Measurements from ENCODE around the gene ZBTB33. TPM values are rescaled to one million over a fixed set of nuclear protein-coding genes. Genes with fewer than 3 reads are reported as not detected.

Gene ZBTB33
- total RNA-seq, 1 donor from 2014 or later, result 11.1 TPM

DNA sequence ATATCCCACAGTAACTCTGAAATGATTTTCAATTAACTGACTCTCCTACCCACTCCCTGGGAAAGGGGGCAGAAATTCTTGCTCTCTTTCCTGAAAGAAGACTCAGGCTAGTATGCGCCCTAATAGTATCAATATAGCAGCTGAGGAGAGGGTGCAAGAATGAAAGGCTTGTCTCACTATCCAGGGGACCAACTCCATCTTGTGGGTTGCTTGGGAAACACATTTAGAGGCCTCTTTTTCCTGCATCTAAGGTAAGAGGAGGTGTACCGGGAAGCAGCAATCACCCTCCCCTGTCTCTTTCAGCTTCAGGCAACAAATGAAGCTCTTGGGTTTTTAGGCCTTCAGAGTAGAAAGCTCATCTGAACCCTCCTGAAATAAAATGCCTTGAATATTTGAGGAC lies 49.3 kb downstream of the ZBTB33 start:
- no peak for ATAC-seq
- intact Hi-C loops (cut with DNase I), result no loop called here
- DNase-seq (ENCODE audit: low spot score), result no peak

DNA sequence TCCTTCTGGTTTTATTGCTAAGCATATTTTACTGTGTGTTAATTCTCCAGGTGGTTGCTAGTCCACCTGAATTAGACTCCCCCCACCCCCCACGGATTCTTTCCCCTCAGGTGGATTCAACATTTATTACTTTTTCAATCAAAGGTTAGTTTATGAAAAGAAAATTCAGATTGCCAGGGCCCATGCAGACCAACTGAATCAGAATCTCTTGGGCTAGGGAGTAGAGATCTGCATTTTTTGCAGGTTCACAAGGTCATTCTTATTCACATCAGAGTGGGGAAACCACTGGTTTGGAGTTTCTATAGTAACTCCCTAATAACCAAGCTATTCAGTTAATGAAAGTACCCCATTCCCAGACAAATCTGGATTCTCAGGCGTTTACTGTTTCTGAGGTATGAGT lies 50.9 kb downstream of the ZBTB33 start:
- intact Hi-C loops (cut with DNase I), result no loop called here
- DNase-seq (ENCODE audit: low spot score), result no peak
- no peak for ATAC-seq

DNA sequence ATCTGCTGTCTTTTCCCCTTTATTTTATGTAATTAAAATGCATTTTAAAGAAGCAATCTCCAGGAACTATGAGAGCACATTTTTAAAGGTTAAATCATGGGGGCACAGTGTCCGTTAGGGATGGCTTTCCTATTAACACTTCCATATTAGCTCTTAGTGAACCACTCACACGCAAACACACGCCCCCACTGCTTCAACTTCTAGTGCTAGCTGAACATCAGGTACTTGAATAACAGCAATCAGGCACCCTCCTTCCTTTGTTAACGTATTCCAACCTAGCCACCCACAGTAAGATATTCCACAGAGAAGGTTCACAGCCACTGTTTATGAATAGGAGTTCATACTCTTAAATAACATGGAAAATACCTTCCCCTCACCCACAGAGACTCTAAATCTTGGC lies 51.3 kb downstream of the ZBTB33 start:
- ATAC-seq (no peak), DNase-seq (ENCODE audit: low spot score) (no peak)
- intact Hi-C loops (cut with DNase I), result no loop called here

DNA sequence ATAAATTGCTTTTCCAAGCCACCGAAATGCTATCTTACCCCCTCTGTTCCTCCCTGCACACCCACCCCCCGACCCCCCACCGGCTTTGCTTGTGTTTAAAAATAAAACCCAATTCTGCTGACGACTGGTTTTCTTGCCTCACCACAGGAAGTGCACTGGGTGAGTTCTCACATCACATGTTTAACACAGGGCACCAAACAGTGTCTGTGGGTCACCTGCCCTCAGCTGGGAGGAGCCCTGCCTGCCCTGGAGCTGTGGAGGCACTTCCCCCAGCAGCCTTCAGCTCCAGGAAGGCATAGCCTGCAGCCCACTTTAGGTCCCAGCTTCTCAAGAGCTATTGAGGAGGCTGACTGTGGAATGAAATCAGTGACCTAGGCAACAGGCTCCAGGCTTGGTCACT lies 51.8 kb downstream of the ZBTB33 start:
- intact Hi-C loops (cut with DNase I), result no loop called here
- DNase-seq (ENCODE audit: low spot score), result no peak
- ATAC-seq, result no peak

DNA sequence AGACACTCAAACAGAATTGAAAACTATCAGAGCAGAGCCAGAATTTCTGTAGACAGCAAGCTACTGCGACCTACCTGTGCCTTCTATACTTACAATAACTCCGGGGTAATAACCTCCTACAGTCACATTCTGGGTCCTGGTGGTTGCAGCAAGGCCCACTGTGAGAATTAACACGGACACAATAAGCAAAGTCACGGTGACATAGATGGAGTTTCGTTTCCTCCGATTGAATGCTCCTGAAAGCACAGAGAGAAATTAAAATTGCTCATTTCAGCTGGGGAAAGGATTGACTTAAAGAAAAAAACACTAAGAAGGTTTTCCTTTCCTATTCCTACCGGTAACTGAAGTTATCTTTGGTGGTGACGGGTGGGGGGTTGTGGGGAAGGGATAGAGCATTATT lies 53.6 kb downstream of the ZBTB33 start:
- intact Hi-C loops (cut with DNase I), result no loop called here
- no peak for DNase-seq (ENCODE audit: low spot score)
- ATAC-seq, result no peak

DNA sequence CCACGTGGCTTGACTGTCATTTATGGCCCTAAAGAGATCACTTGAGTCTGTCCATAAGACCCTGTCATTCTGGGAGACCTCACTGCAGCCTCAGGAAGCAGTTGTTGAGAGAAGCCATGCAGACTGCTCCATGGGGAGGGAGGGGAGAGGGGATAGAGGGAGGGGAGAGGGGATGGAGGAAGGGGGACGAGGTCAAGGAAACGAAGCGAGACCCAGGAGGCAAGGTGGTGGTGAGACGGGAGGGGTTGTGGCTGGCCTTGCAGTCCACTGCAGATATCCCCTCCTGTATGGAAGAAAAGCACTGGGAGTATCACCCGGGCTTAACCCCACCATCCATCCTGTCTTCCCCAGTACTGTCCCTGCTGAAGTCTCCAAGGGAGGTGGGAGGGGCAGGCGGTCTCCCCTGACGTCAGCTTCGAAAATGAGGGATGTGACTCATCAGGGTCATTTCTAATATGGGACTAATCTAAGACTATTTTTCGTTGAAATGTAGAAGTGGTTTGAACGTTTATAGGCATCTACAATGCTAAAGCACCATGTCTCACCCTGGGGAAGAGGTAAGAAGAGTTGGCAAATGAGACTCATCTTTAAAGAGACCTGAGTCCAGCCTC lies 55.0 kb downstream of the ZBTB33 start:
- intact Hi-C loops (cut with DNase I), result no loop called here
- no peak for ATAC-seq
- DNase-seq (ENCODE audit: low spot score), result no peak

DNA sequence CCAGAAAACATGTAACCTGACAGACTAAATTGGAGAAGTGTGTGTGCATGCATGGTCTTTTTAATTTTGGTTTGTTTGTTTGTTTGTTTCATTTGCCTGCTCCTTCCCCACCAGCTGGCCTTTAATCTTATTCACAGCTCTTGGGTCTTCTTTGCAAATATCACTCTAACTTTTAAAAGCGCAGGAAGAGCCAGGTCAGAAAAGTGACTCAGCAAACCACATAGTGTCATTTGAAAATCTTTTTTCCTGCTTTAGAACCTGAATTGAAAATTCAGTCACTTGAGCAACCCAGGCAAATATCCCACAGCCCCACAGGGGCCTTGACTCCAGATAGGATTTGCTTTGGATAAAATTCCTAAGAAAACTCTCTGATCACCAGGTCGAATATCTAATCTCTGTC lies 56.0 kb downstream of the ZBTB33 start:
- intact Hi-C loops (cut with DNase I), result no loop called here
- DNase-seq (ENCODE audit: low spot score) (no peak), ATAC-seq (no peak)

Other genes with a start within 250 kb of the ZBTB33 start
- gene RHOXF2B, start 173.1 kb upstream of the ZBTB33 start, total RNA-seq, result not detected
- gene RHOXF1, start 134.9 kb upstream of the ZBTB33 start, total RNA-seq, result 0.67 TPM
- not detected for gene RHOXF2, start 92.2 kb upstream of the ZBTB33 start, total RNA-seq
- gene TMEM255A, start 60.6 kb downstream of the ZBTB33 start, total RNA-seq, result 16.4 TPM
- gene ATP1B4, start 111.3 kb downstream of the ZBTB33 start, total RNA-seq, result not detected
- gene LAMP2, start 218.5 kb downstream of the ZBTB33 start, total RNA-seq, result 116 TPM

Measured in sciatic nerve (tissue), 2 donors.